Memory B cell (primary cell): ENCODE measurements around the gene DLGAP4.
A peak's percentile ranks its signal among the peaks of the same experiment; 100 is the strongest.

Experiments
- ATAC-seq: fragments of 150-1000 bp; cut with Tn5 transposase; 2 replicates; pipeline ENCODE4 v1.10.0; 2021; ENCODE audit warnings: low read depth, mild to moderate bottlenecking, moderate library complexity
- DNase-seq, 2 donors: peaks; one replicate each; pipeline ENCODE4 v3.0.0; 2022; ENCODE audit warnings: low spot score in 2 of 2
- H3K27ac Mint-ChIP-seq: one replicate; pipeline ENCODE4 v1.8.0; 2022; ENCODE audit warnings: mild to moderate bottlenecking, moderate library complexity, mixed read lengths
- H3K27me3 Mint-ChIP-seq: one replicate; pipeline ENCODE4 v1.8.0; 2022; ENCODE audit warnings: mixed read lengths
- H3K36me3 Mint-ChIP-seq: one replicate; pipeline ENCODE4 v1.8.0; 2022; ENCODE audit warnings: mild to moderate bottlenecking, mixed read lengths
- H3K4me1 Mint-ChIP-seq: one replicate; pipeline ENCODE4 v1.8.0; 2022; ENCODE audit warnings: mixed read lengths
- H3K4me3 Mint-ChIP-seq: one replicate; pipeline ENCODE4 v1.8.0; 2022; ENCODE audit warnings: mild to moderate bottlenecking, moderate library complexity, mixed read lengths
- H3K9me3 Mint-ChIP-seq: one replicate; pipeline ENCODE4 v1.8.0; 2022; ENCODE audit warnings: mixed read lengths

DLGAP4 gene

DNA sequence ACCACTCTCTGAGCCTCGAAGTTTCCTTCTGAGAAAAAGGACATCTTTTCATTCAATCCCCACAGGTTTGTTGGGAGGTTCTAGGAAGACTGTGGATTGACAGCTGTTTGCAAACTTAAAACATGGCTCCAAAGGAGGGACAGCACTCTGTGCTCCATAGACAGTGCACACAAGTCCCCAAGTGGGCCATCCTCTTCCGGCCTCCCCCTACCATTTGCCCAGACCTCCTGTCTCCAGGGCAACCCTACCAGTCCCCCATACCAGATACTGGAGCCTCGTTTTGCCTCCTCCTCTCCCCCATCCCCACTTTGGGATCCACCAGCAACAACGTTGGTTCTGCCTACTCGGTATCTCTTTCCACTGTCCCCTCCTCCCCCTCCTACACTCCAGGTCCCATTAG is 8.5 kb upstream of the DLGAP4 start:
- peaks cover 27% of the 10 kb centered on the region for H3K27me3 Mint-ChIP-seq
- H3K9me3 Mint-ChIP-seq = no peaks in the 10 kb centered on the region
- DNase-seq (no peak), ATAC-seq (no peak)
- no peak overlapping the region for H3K4me3 Mint-ChIP-seq
- H3K27ac Mint-ChIP-seq = no peak overlapping the region
- H3K36me3 Mint-ChIP-seq = no peaks in the 10 kb centered on the region
- no peaks in the 10 kb centered on the region for H3K4me1 Mint-ChIP-seq

DNA sequence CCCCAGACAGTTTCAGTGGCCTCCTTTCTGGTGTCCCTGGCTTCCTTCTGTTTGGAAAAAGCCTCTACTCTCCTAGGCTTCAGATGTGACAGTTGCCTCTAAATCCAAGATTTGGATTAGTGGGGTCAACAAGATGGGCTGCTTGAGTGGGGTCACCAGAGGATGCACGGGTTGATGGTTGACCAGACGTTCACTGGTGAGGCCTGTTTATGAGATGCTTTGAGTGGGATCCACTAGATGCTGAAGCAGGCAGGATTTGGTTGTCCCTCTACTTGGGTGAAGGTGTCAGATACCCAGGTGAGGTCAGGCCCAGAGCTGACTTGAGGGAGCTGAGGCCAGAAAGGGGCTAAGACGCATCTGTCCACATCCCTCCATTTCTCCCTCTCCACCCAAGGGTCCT is 8.1 kb upstream of the DLGAP4 start:
- ATAC-seq = no peak
- no peaks in the 10 kb centered on the region for H3K36me3 Mint-ChIP-seq
- peaks cover 28% of the 10 kb centered on the region for H3K27me3 Mint-ChIP-seq

DNA sequence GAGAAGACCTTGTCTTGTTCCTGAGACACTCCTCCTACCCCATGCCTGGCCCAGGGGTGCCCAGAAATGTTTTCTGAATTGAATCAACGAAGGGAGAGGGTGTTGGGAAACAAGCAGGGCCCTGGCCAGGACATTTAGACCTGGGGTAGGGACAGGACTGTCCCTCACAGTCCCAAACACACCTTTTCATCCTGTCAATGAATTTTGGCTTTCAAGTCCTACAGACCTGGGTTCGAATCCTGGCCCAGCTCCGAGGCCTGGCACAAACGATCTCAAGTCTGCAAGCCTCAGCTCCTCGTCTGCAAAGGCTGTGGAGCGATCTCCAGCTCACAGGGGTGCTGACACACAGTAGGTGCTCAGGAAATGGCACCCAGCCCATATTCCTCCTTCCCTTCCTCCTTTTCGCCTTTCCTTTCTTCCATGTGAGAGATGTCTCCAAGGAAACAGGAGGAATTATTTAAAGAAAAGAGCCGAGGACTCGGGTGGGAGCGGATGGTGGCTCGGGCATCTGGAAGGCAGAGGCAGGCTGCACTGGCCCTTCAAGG is 7.3 kb upstream of the DLGAP4 start:
- Mint-ChIP-seq H3K9me3 (no peaks in the 10 kb centered on the region), H3K27ac (no peak overlapping the region), H3K4me3 (no peak overlapping the region), H3K36me3 (no peaks in the 10 kb centered on the region), H3K27me3 (peaks cover 34% of the 10 kb centered on the region), H3K4me1 (peaks cover 2% of the 10 kb centered on the region)
- DNase-seq (no peak), ATAC-seq (no peak)

More for the DNA sequence above, 8.1 kb upstream of the DLGAP4 start:
- no peak for DNase-seq
- no peak overlapping the region for H3K27ac Mint-ChIP-seq
- no peaks in the 10 kb centered on the region for H3K4me1 Mint-ChIP-seq
- no peak overlapping the region for H3K4me3 Mint-ChIP-seq
- H3K9me3 Mint-ChIP-seq = no peaks in the 10 kb centered on the region

GRCh38 chr20:36299459-36299858 is 6.7 kb upstream of the DLGAP4 start:
- H3K4me3 Mint-ChIP-seq = no peak overlapping the region
- ATAC-seq (no peak), DNase-seq (no peak)
- no peaks in the 10 kb centered on the region for H3K9me3 Mint-ChIP-seq
- peaks cover 2% of the 10 kb centered on the region for H3K4me1 Mint-ChIP-seq
- H3K36me3 Mint-ChIP-seq = no peaks in the 10 kb centered on the region
- H3K27me3 Mint-ChIP-seq = peaks cover 37% of the 10 kb centered on the region
- H3K27ac Mint-ChIP-seq = no peak overlapping the region

GRCh38 chr20:36301359-36302119 is 4.6 kb upstream of the DLGAP4 start:
- Mint-ChIP-seq H3K4me3 (no peak overlapping the region), H3K27ac (no peak overlapping the region), H3K36me3 (no peaks in the 10 kb centered on the region), H3K9me3 (no peaks in the 10 kb centered on the region), H3K4me1 (peaks cover 2% of the 10 kb centered on the region), H3K27me3 (peaks cover 42% of the 10 kb centered on the region)
- ATAC-seq = no peak
- DNase-seq = no peak

GRCh38 chr20:36303020-36303595 is 3.0 kb upstream of the DLGAP4 start:
- peaks cover 38% of the 10 kb centered on the region for H3K27me3 Mint-ChIP-seq
- ATAC-seq (peak; percentile 34), DNase-seq (no peak)
- H3K9me3 Mint-ChIP-seq = no peaks in the 10 kb centered on the region
- no peak overlapping the region for H3K27ac Mint-ChIP-seq
- H3K4me1 Mint-ChIP-seq = peaks cover 4% of the 10 kb centered on the region
- no peak overlapping the region for H3K4me3 Mint-ChIP-seq
- no peaks in the 10 kb centered on the region for H3K36me3 Mint-ChIP-seq

DNA sequence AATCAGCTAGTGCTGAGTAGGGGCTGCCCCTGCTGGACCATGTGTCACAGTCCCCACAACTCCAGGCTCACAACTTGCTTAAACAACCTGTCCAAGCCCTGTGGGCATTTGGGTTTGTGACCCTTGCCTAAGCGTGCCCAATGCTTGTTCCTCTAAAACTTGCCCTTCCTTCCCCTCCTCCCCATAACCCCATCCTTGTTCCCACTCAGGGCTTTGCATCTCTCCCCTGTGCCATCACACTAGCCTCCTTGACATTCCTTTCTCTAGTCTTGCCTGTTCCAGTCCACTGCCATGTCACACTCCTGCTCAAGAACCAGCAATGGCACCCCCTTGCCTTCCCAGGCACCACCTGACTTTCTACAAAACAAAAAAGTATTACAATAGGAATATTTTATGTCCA is 2.3 kb upstream of the DLGAP4 start:
- Mint-ChIP-seq H3K9me3 (no peaks in the 10 kb centered on the region), H3K27me3 (peaks cover 34% of the 10 kb centered on the region), H3K4me1 (peaks cover 4% of the 10 kb centered on the region), H3K36me3 (no peaks in the 10 kb centered on the region), H3K4me3 (no peak overlapping the region), H3K27ac (no peak overlapping the region)
- DNase-seq (no peak), ATAC-seq (no peak)

GRCh38 chr20:36304786-36305495 is 1.2 kb upstream of the DLGAP4 start:
- ATAC-seq (no peak), DNase-seq (no peak)
- H3K27me3 Mint-ChIP-seq = peaks cover 39% of the 10 kb centered on the region
- H3K9me3 Mint-ChIP-seq = no peaks in the 10 kb centered on the region
- H3K27ac Mint-ChIP-seq = no peak overlapping the region
- H3K4me3 Mint-ChIP-seq = peak overlapping the region; percentile 37
- peaks cover 6% of the 10 kb centered on the region for H3K4me1 Mint-ChIP-seq
- H3K36me3 Mint-ChIP-seq = no peaks in the 10 kb centered on the region

GRCh38 chr20:36306553-36307411 is 643 bp downstream of the DLGAP4 start:
- H3K4me3 Mint-ChIP-seq = peak overlapping the region; percentile 50
- peaks cover 34% of the 10 kb centered on the region for H3K27me3 Mint-ChIP-seq
- H3K4me1 Mint-ChIP-seq = peaks cover 6% of the 10 kb centered on the region
- H3K9me3 Mint-ChIP-seq = no peaks in the 10 kb centered on the region
- ATAC-seq (no peak), DNase-seq (no peak)
- H3K27ac Mint-ChIP-seq = no peak overlapping the region
- H3K36me3 Mint-ChIP-seq = no peaks in the 10 kb centered on the region

- H3K27me3 Mint-ChIP-seq = peaks cover 39% of the 10 kb centered on the region
Observed at GRCh38 chr20:36307412-36308325, 1.5 kb downstream of the DLGAP4 start.

GRCh38 chr20:36308353-36308752 is 2.2 kb downstream of the DLGAP4 start:
- H3K4me3 Mint-ChIP-seq = no peak overlapping the region
- H3K27ac Mint-ChIP-seq = no peak overlapping the region
- H3K27me3 Mint-ChIP-seq = peaks cover 39% of the 10 kb centered on the region
- H3K4me1 Mint-ChIP-seq = peaks cover 5% of the 10 kb centered on the region
- no peaks in the 10 kb centered on the region for H3K9me3 Mint-ChIP-seq
- ATAC-seq (no peak), DNase-seq (no peak)
- no peaks in the 10 kb centered on the region for H3K36me3 Mint-ChIP-seq

More at GRCh38 chr20:36307412-36308325, 1.5 kb downstream of the DLGAP4 start:
- ATAC-seq (no peak), DNase-seq (no peak)
- Mint-ChIP-seq H3K27ac (no peak overlapping the region), H3K4me3 (peak overlapping the region; percentile 15), H3K4me1 (peaks cover 6% of the 10 kb centered on the region), H3K36me3 (no peaks in the 10 kb centered on the region), H3K9me3 (no peaks in the 10 kb centered on the region)

DNA sequence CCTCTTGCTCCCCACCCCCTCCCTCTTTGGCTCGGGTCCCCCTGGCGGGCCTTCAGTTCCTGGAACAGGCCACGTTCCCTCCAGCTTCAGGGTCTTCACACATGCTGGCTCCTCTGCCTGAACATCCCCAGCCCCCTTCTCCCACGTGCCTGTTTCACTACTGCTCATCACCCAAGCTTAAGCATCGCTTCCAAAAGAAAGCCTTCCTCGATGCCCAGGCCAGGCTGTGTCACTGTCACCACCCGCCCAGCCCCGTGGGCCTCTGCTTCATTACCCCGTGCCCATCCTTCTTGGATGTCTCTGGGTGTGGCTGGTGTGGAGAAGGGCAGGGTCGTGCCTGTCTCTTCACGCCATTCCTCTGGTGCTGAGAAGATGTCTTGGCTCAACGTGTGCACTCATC is 2.8 kb downstream of the DLGAP4 start:
- no peak for ATAC-seq
- H3K36me3 Mint-ChIP-seq = no peaks in the 10 kb centered on the region

DNA sequence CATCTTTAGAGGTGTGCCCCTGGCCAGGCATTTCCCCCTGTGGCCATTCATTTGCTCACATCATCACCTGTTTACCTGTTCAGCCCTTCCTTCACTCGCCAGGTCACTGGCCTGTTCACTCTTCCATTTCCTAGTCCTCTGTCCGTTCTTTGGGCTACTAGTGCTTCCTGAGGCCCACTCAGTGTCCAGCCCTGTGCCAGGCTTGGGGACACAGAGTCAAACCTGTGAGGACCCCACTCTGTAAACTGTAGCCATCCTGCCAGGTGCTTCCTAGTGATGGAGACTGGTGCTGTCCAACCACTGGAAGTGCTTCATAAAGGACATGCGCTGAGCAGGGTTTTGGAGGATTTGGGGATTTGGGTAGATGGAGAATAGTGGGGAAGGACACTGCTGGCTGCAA is 3.5 kb downstream of the DLGAP4 start:
- Mint-ChIP-seq H3K36me3 (no peaks in the 10 kb centered on the region), H3K4me3 (no peak overlapping the region), H3K27ac (no peak overlapping the region), H3K9me3 (peaks cover under 1% of the 10 kb centered on the region), H3K27me3 (peaks cover 37% of the 10 kb centered on the region), H3K4me1 (peaks cover 5% of the 10 kb centered on the region)
- ATAC-seq = no peak
- DNase-seq = no peak

More for the DNA sequence above, 2.8 kb downstream of the DLGAP4 start:
- Mint-ChIP-seq H3K27ac (no peak overlapping the region), H3K9me3 (no peaks in the 10 kb centered on the region), H3K4me1 (peaks cover 4% of the 10 kb centered on the region), H3K27me3 (peaks cover 38% of the 10 kb centered on the region), H3K4me3 (peak overlapping the region; percentile 39)
- DNase-seq = no peak
